Stimulated activated CD8-positive, alpha-beta memory T cell treated with anti-CD3 and anti-CD28 coated beads, Interleukin-4, amount 100 ng/mL, for 1 hour (primary cell): ENCODE results near the gene SLIT3.

Experiments used
- DNase-seq, 2 donors: peaks; one replicate each; pipeline ENCODE4 v3.0.0-alpha.2; 2020; ENCODE audit warnings: low read depth in 2 of 2, low spot score in 1 of 2

SLIT3 gene

GRCh38 chr5:169178274-169178673, 122.7 kb downstream of the SLIT3 start:
- DNase-seq, result no peak

- DNase-seq, result no peak
These were observed 123.9 kb downstream of the SLIT3 start for GRCh38 chr5:169176709-169177694.

- no peak for DNase-seq
These were observed 125.2 kb downstream of the SLIT3 start for GRCh38 chr5:169175733-169176132.

GRCh38 chr5:169174923-169175322, 126.0 kb downstream of the SLIT3 start:
- DNase-seq, result no peak

GRCh38 chr5:169173372-169173771, 127.6 kb downstream of the SLIT3 start:
- no peak for DNase-seq

GRCh38 chr5:169171515-169171914, 129.4 kb downstream of the SLIT3 start:
- no peak for DNase-seq

GRCh38 chr5:169169783-169170182, 131.2 kb downstream of the SLIT3 start:
- DNase-seq, result no peak

GRCh38 chr5:169168280-169168679, 132.7 kb downstream of the SLIT3 start:
- no peak for DNase-seq

GRCh38 chr5:169166078-169166477, 134.9 kb downstream of the SLIT3 start:
- DNase-seq, result no peak

- no peak for DNase-seq
These were observed 135.9 kb downstream of the SLIT3 start for GRCh38 chr5:169165052-169165451.

GRCh38 chr5:169164481-169164925, 136.4 kb downstream of the SLIT3 start:
- DNase-seq, result no peak

- DNase-seq, result no peak
These were observed 138.5 kb downstream of the SLIT3 start for GRCh38 chr5:169162407-169162806.

- DNase-seq, result no peak
These were observed 139.8 kb downstream of the SLIT3 start for GRCh38 chr5:169161022-169161680.

- no peak for DNase-seq
These were observed 140.5 kb downstream of the SLIT3 start for GRCh38 chr5:169160405-169160901.

GRCh38 chr5:169158764-169159163, 142.2 kb downstream of the SLIT3 start:
- DNase-seq, result no peak

GRCh38 chr5:169157064-169157463, 143.9 kb downstream of the SLIT3 start:
- DNase-seq, result no peak

- DNase-seq, result no peak
These were observed 146.3 kb downstream of the SLIT3 start for GRCh38 chr5:169154679-169155078.

GRCh38 chr5:169153405-169153804, 147.5 kb downstream of the SLIT3 start:
- DNase-seq, result no peak

GRCh38 chr5:169152946-169153345, 148.0 kb downstream of the SLIT3 start:
- no peak for DNase-seq

- DNase-seq, result no peak
These were observed 148.5 kb downstream of the SLIT3 start for GRCh38 chr5:169152453-169152852.

- no peak for DNase-seq
These were observed 149.7 kb downstream of the SLIT3 start for GRCh38 chr5:169151051-169151805.
